ENCODE measurements around the gene AKNAD1.
"Not testable (repeated sequence)": the region's sequence is repeated elsewhere in the genome, so short reads cannot be mapped to it uniquely, and the experiment has no call there.

AKNAD1 gene

GRCh38 chr1:108889706-108890384 is 33.0 kb upstream of the AKNAD1 start:
- H3K4me1 ChIP-seq (ENCODE audit: insufficient read depth, low read length, poor library complexity, severe bottlenecking) = peaks cover 18% of the 10 kb centered on the region
- H3K9me2 ChIP-seq (replicated peaks; ENCODE audit: low read depth, low read length) = no peaks in the 10 kb centered on the region
- H3K4me3 ChIP-seq (ENCODE audit: low read length, poor library complexity, severe bottlenecking) = no peak overlapping the region
- no peaks in the 10 kb centered on the region for H4K20me1 ChIP-seq (ENCODE audit: insufficient read depth, low read length, poor library complexity, severe bottlenecking)
- peak overlapping the region; percentile 17 for H3K4me2 ChIP-seq (ENCODE audit: low read depth, low read length, poor library complexity, severe bottlenecking)
- TF ChIP-seq EZH2phosphoT487 (IDR thresholded peaks at IDR 0.05; ENCODE audit: borderline replicate concordance) (no peak), CTCF (conservative IDR thresholded peaks at IDR 0.05; ENCODE audit: low read length) (no peak)
- H3K79me2 ChIP-seq (ENCODE audit: insufficient read depth, low read length) = peaks cover 17% of the 10 kb centered on the region
- no peaks in the 10 kb centered on the region for H3K36me3 ChIP-seq (ENCODE audit: insufficient read depth, low read length)
- no peak overlapping the region for H3K9ac ChIP-seq (ENCODE audit: low read depth, low read length, poor library complexity, severe bottlenecking)
- H3F3A ChIP-seq (ENCODE audit: low read depth) = no peaks in the 10 kb centered on the region
- no peaks in the 10 kb centered on the region for H3K9me3 ChIP-seq (ENCODE audit: insufficient read depth, low read depth, low read length)
- H2AFZ ChIP-seq (ENCODE audit: low read length) = no peak overlapping the region
- H3K27me3 ChIP-seq (ENCODE audit: insufficient read depth, low read length, poor library complexity, severe bottlenecking) = no peaks in the 10 kb centered on the region

GRCh38 chr1:108889006-108889645 is 32.2 kb upstream of the AKNAD1 start:
- not testable (repeated sequence) for H3F3A ChIP-seq (ENCODE audit: low read depth); H3K9me3 ChIP-seq (ENCODE audit: insufficient read depth, low read depth, low read length); H3K27me3 ChIP-seq (ENCODE audit: insufficient read depth, low read length, poor library complexity, severe bottlenecking); H3K9me2 ChIP-seq (replicated peaks; ENCODE audit: low read depth, low read length); H2AFZ ChIP-seq (ENCODE audit: low read length); H3K4me2 ChIP-seq (ENCODE audit: low read depth, low read length, poor library complexity, severe bottlenecking); H4K20me1 ChIP-seq (ENCODE audit: insufficient read depth, low read length, poor library complexity, severe bottlenecking); H3K36me3 ChIP-seq (ENCODE audit: insufficient read depth, low read length); H3K9ac ChIP-seq (ENCODE audit: low read depth, low read length, poor library complexity, severe bottlenecking); H3K4me3 ChIP-seq (ENCODE audit: low read length, poor library complexity, severe bottlenecking)
- peaks cover 23% of the 10 kb centered on the region for H3K4me1 ChIP-seq (ENCODE audit: insufficient read depth, low read length, poor library complexity, severe bottlenecking)
- peaks cover 17% of the 10 kb centered on the region for H3K79me2 ChIP-seq (ENCODE audit: insufficient read depth, low read length)

- no peak for TF ChIP-seq CTCF (conservative IDR thresholded peaks at IDR 0.05; ENCODE audit: low read length)
These were observed 29.4 kb upstream of the AKNAD1 start for GRCh38 chr1:108886292-108886691.

GRCh38 chr1:108884968-108885367 is 28.1 kb upstream of the AKNAD1 start:
- no peaks in the 10 kb centered on the region for H3K27me3 ChIP-seq (ENCODE audit: insufficient read depth, low read length, poor library complexity, severe bottlenecking)
- H2AFZ ChIP-seq (ENCODE audit: low read length) = no peak overlapping the region
- H3K36me3 ChIP-seq (ENCODE audit: insufficient read depth, low read length) = no peaks in the 10 kb centered on the region
- no peak overlapping the region for H3K9ac ChIP-seq (ENCODE audit: low read depth, low read length, poor library complexity, severe bottlenecking)
- peaks cover 34% of the 10 kb centered on the region for H3K79me2 ChIP-seq (ENCODE audit: insufficient read depth, low read length)
- no peaks in the 10 kb centered on the region for H4K20me1 ChIP-seq (ENCODE audit: insufficient read depth, low read length, poor library complexity, severe bottlenecking)
- H3K9me3 ChIP-seq (ENCODE audit: insufficient read depth, low read depth, low read length) = no peaks in the 10 kb centered on the region
- H3K4me2 ChIP-seq (ENCODE audit: low read depth, low read length, poor library complexity, severe bottlenecking) = peak overlapping the region; percentile 3
- H3K4me3 ChIP-seq (ENCODE audit: low read length, poor library complexity, severe bottlenecking) = no peak overlapping the region
- TF ChIP-seq CTCF (conservative IDR thresholded peaks at IDR 0.05; ENCODE audit: low read length) (no peak), EZH2phosphoT487 (IDR thresholded peaks at IDR 0.05; ENCODE audit: borderline replicate concordance) (no peak)
- H3K4me1 ChIP-seq (ENCODE audit: insufficient read depth, low read length, poor library complexity, severe bottlenecking) = peaks cover 20% of the 10 kb centered on the region
- H3K9me2 ChIP-seq (replicated peaks; ENCODE audit: low read depth, low read length) = no peaks in the 10 kb centered on the region
- no peaks in the 10 kb centered on the region; the same call in 1 of the 2 replicates for H3F3A ChIP-seq (ENCODE audit: low read depth)

More at GRCh38 chr1:108886292-108886691, 29.4 kb upstream of the AKNAD1 start:
- Histone ChIP-seq H3K4me3 (ENCODE audit: low read length, poor library complexity, severe bottlenecking) (no peak overlapping the region), H2AFZ (ENCODE audit: low read length) (no peak overlapping the region), H3F3A (ENCODE audit: low read depth) (no peaks in the 10 kb centered on the region), H3K4me2 (ENCODE audit: low read depth, low read length, poor library complexity, severe bottlenecking) (no peak overlapping the region), H3K9me3 (ENCODE audit: insufficient read depth, low read depth, low read length) (no peaks in the 10 kb centered on the region), H3K9ac (ENCODE audit: low read depth, low read length, poor library complexity, severe bottlenecking) (no peak overlapping the region), H3K36me3 (ENCODE audit: insufficient read depth, low read length) (no peaks in the 10 kb centered on the region), H3K9me2 (replicated peaks; ENCODE audit: low read depth, low read length) (no peaks in the 10 kb centered on the region), H4K20me1 (ENCODE audit: insufficient read depth, low read length, poor library complexity, severe bottlenecking) (no peaks in the 10 kb centered on the region), H3K79me2 (ENCODE audit: insufficient read depth, low read length) (peaks cover 29% of the 10 kb centered on the region), H3K4me1 (ENCODE audit: insufficient read depth, low read length, poor library complexity, severe bottlenecking) (peaks cover 23% of the 10 kb centered on the region), H3K27me3 (ENCODE audit: insufficient read depth, low read length, poor library complexity, severe bottlenecking) (no peaks in the 10 kb centered on the region)
